Prostate gland (tissue), 2 donors: Measurements from ENCODE around the gene ITGA6.

Source experiments
- CTCF ChIP-seq, 4 experiments: fragments of 200-600 bp in 2 of 4; fragments of 450-650 bp in 2 of 4; sonication (generic) in 2 of 4; IDR thresholded peaks; 1 replicate in 3 of 4; 2 replicates in 1 of 4; pipeline ENCODE4 v1.5.1; 2016 to 2019; ENCODE audit warnings: antibody characterized with exemption in 4 of 4, mild to moderate bottlenecking in 2 of 4, moderate library complexity in 2 of 4
- POLR2A ChIP-seq: fragments of 450-650 bp; IDR thresholded peaks from one replicate; pipeline ENCODE4 v1.6.1; 2016; ENCODE audit warnings: antibody characterized with exemption, mild to moderate bottlenecking
- POLR2AphosphoS5 ChIP-seq: sonication (generic); formaldehyde crosslinking; IDR thresholded peaks from one replicate; pipeline ENCODE4 v1.6.1; 2017; ENCODE audit warnings: antibody characterized with exemption

- TF ChIP-seq CTCF (IDR thresholded peaks at IDR 0.05) (no peak), POLR2A (no peak), POLR2AphosphoS5 (no peak)
Observed at GRCh38 chr2:172431993-172432392, 4.6 kb downstream of the ITGA6 start.
